GM18868 (cell line): ENCODE measurements around the gene HJV.
"Not testable (repeated sequence)": the region's sequence is repeated elsewhere in the genome, so short reads cannot be mapped to it uniquely, and the experiment has no call there.

Source experiments
- ATAC-seq: cut with Tn5 transposase; IDR thresholded peaks from one replicate; pipeline ENCODE4 v1.9.1; 2021; ENCODE audit warnings: mild to moderate bottlenecking, moderate library complexity; ENCODE audit not compliant: unreplicated experiment

HJV gene, protein sequence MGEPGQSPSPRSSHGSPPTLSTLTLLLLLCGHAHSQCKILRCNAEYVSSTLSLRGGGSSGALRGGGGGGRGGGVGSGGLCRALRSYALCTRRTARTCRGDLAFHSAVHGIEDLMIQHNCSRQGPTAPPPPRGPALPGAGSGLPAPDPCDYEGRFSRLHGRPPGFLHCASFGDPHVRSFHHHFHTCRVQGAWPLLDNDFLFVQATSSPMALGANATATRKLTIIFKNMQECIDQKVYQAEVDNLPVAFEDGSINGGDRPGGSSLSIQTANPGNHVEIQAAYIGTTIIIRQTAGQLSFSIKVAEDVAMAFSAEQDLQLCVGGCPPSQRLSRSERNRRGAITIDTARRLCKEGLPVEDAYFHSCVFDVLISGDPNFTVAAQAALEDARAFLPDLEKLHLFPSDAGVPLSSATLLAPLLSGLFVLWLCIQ

DNA sequence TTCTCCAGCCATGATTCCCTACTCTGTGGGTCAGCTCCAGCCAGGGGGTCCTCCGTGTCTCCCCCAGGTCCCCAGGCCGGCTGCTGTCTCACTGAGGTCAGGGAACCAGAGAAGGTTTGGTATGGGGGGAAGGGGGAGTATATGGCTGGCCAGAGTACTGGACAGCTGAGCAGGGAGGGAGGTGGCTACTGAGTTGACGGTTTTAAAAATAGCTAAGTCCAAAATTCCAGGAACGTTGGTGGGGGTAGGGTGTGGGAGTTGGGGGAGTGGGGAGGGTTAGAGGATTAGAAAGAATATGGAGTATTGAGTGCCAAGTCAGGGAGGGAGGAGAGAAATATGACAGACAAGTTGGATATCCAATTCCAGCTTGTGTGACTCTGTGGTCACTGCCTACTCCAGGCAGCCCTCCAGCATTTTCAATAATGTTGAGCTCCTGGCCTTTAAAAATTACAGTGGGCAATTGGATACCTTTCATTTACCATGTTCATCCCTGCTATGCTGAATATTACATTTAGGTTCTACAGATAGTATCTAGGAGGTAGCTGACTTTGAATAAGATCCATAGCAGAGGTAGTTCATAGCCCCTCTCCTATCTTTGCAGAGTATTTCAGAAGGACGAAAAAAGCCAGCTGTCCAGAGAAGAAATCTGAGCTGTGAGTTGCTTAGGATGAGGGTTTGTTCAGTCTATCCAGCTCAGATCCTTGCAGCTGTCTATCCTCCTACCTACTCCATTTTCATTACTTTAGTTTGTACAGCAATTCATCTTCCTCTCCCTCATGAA lies at the start of gene HJV:
TSS of gene HJV (minus strand) at position 114 of the 781 bp plus-strand sequence. CDS start 1,504 bp downstream, outside the sequence.
- ATAC-seq: no peak

DNA sequence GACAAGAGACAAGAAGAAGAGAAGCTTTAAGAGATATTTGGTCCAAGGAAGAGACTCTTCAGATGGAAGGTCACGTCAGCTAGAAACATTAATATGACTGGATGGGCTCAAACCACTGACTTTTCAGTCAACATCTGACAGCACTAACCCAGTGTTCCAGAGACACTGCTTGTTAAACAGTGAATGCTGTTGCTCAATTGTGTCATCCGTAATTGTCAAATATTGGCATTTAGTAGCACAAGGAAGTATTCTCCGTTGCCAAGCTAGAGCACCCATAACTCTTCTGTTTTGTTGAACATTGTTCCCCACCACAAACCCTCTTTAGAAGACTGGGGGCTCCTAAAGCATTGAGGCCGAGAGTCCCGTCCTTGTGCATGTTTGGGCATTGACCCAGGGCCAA lies 37.6 kb upstream of the HJV start:
- not testable (repeated sequence) for ATAC-seq

DNA sequence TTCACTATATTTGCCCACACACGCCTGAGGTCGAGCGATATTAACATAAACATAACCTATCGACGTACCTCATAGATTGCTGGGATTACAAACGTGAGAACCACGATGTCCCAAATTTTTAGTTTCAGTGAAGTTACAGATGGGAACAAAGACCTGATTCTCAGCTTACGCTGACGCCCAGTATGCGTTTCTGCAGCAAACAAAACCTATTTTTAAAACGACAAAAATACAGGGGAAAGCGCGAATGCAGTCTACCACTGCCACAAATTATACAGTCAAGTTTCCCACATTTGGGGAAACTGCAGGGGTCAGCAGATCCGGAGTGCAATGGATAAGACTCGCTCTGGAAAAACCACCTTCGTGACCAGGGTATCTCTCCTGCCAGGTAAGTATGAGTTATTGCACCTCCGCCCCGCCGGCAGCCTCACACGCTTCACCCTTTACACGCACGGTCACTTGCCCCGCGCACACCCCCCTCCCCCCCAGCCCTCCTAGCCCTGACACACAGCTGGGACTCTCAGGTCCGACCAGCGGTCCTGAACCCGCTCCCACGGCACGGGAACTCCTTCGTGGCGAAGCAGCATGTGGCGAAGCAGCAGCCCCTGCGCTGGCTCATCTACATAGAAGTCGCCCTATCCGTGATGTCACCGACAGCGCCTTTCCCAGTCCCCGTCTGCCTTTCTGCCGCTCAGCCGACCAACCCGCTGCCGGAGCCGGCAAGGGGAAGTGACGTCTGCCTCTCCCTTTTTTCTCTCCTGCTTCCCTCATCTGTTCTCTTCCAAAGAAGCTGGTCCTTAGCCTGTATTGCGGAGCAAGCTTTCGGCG lies 30.5 kb upstream of the HJV start:
- peak; percentile 80 for ATAC-seq

DNA sequence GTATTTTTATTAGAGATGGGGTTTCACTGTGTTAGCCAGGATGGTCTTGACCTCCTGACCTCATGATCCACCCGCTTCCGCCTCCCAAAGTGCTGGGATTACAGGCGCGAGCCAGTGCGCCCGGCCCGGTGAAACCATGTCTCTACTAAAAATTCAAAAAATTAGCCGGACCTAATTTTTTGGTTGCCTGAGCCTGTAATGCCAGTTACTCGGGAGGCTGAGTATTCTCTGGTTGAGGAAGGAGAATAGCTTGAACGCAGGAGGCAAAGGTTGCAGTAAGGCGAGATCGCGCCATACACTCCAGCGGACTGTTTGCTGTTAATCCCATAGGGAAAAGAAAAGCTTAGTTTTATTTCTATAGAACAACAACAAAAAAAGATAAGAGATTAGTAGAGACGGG lies 29.9 kb upstream of the HJV start:
- ATAC-seq: no peak

DNA sequence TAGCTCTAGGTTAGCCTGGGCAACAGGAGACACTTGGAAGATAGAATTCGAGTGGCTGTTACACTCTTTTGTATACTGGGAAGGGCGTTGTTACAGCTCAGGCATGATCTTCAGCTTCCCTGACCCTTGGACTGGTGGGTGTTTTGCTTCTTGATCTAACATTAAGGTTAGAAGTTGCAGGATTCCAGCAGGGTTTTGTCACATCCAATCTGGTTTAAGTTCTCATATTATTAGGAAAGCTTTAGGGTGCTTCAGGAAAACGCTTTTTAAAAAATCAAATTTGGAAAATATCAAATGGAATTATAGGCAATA lies 29.1 kb upstream of the HJV start:
- ATAC-seq: not testable (repeated sequence)

DNA sequence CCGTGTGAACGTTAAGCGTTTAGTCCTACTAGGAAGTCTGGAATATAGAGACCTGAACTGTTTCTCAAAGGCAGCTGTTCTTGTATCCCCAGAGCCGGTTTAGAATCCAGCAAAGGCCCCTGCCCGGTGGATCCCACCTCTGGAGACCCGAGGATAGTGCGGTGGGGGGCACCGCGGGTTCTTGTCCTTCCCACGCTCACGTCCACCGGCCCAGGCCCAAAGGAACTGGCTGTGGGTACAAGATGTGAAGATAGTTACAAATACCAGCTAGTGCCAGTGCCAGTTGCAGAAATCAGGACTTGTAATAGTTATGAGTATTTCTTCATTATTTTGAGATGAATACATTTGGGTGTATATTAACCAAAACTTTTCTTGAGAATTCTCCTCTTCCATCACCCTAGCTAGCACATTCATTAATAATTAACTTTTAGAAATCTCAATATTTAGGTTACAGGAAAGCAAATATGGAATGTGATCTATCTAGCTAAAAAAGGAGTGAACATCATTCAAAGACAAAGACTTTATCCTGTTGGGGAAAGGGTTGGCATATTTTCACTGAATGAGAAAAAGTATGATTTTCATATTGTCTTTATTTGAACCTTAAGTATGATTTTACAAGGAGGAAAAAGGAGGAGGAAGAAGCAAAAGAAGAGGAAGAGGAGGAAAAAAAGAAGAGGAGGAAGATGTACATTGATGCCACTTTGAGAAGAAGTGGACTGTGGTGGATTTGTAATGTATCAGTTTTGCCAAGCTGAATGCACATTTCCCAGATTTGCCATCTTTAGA lies 28.5 kb upstream of the HJV start:
- ATAC-seq: not testable (repeated sequence)

DNA sequence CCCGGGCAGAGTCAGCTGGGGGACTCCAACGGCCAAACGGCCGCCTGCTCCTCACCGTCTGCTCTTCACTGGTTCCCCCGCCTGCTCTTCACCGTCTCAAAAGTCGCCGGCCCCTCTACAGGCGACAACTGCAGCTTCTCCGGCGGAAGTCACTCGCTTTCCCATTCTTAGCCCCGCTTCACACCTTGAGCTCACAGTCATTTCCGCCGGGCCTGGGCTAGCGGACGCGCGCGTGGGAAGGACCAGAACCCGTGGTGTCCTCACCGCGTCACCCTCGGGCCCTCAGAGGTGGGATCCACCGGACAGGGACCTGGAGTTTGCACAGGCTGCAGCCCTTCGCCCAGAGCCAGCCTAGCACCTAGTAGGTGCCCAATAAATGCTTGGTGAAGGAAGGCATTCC lies 27.9 kb upstream of the HJV start:
- no peak for ATAC-seq

DNA sequence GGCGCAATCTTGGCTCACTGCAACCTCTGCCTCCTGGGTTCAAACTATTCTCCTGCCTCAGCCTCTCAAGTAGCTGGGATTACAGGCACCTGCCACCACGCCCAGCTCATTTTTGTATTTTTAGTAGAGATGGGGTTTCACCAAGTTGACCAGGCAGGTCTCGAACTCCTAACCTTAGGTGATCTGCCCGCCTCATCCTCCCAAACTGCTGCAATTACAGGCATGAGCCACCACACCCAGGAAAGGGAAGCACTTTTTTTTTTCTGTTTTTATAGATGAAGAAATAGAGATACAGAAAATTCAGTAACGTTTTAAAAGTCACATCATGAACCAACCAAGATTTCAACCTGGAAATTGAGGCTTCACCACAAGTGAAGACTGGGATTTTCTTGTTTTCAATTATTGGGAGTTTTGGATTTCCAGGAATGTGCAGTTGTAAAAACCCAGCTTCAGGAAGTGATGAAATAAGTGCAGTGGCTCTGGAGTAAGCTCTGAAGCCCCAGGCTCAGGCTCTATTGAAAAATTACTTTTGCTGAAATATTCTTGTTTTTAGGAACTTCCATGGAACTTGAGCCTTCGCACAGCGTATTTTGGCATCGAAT lies 27.1 kb upstream of the HJV start:
- not testable (repeated sequence) for ATAC-seq

DNA sequence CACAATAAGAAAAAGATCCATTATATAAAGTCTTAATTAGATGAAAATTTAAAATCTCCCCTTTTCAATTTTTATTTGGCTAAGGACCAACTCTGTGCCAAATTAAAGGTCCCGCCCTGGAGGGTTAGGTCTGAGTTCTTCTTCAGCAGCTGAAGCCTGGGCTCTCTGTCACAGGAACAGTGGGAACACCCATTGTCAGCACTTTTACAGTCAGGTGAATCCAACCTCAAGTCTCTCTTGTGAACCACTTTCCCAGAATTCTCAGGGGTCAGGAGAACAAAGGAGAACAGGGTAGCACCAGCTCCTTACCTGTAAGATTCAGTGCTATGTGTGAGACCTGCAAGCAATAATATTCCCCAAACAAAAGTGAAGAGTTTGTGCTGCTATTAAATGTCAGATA lies 25.1 kb upstream of the HJV start:
- no peak for ATAC-seq

DNA sequence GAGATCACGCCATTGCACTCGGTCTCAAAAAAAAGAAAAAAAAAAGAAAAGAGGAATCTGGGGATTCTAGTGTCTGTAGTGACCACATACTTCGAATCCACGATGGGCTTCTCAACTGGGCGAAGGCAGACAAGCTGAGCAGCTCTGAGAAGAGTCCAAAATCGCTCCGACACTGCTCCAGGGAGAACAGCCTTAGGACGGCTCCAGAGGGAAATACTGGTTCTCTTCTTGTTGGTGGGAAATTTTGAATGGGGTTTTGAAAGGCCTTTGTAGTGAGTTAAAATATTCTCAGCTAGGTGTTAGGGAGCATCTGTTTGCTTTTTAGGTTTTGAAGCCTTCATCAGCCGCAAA lies 18.3 kb upstream of the HJV start:
- ATAC-seq: no peak

DNA sequence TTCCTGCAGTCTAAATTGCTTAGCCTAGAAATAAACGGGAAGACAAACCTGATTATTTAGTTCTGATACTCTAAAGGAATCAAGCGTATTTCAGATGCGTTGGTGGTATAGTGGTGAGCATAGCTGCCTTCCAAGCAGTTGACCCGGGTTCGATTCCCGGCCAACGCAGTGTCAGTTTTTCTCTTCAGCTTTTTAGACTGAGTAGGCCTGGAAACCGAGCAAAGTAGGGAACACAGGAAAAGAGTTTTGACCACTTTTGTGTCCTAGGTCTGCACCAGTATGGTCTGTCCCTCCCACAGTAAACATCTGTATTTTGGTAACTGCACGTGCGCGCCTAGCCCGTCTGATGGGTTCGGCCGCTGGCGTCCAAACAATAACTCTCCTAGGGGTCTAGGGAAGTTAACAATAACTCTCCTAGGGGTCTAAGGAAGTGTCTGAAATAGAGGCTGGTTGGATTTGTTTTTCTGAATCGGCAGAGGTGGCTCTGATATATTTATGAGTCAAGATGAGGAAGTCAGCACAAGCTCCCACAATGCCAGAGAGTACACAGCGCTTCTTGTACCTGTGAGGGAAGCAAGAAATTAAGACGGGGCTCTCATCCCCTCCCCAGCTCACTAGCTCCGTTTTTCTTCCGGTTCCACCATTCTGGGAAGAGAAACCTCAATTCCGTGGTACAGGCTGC lies 15.6 kb upstream of the HJV start:
- ATAC-seq: peak; percentile 31

DNA sequence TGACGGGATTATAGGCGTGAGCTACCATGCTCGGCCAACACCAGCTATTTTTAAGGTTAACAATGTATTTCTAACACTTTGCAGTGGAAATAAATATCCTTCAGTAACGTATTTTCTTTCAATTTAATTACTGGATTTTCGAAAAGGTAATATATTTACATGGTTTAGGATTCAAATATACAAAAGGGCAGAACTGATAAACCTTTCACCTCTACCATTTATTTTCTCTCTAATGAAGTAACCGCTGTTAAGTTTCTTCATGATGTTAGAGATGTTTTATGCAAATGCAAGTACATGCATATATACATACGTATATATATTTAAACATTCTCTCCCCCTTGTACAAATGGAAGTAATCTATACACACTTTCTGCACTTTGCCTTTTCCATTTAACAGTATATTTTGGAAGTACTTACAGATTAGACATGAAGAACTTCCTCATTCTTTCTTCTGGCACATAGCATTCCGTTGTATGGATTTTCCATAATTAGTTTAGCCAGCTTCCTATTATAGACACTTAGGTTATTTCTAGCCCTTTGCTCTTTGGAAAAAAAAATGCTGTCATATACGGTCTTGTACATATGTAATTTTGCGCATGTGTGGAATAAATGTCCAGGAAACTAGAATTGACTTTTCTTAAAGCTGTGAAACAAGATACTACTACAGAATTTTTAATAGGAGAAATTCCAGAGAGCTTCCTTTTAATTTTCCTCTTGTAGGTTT lies 14.9 kb upstream of the HJV start:
- no peak for ATAC-seq

DNA sequence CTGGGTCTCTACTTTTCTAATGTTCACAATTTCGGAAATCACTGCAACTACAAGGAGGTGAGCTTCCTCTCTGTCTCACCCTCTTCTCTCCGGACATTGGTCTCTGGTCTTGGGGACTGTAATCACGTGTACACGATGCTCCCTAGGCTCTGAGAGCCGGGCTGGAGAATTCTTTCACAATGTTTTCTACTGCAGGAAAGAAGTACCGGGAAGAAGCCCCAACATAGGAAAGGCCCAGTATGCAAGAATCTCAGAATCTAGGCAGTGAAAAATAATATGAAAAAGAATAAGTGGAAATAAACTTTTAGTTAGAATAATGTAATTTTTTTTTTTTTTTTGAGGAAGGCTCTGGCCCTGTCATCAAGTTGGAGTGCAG lies 13.5 kb upstream of the HJV start:
- ATAC-seq: no peak

DNA sequence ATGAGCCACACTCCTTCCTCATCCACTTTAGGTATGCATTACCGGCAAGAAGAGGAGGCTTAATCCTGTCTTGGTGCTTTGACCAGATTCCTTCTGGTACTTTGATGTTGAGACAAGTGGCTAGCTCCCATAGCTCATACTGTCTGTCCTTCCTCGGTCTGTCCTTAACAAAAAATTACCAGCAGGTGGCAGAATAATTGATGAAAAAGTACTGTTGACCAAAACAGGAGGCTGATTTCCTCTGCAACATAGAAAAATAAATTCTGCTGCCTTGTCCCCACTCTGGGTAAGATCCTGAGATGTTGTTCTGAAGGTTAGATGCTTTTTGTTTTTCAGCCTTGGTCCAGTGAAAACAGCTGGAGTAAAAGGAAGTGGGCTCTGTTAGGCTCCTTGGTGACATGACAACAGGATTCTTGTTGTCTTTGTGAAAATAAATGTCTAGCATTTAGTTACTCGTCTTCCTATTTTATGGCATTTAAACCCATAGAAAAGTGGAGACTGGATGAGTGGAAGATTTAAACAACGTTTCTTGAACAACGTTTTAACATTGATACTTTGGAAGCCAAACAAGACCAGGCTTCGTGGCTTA lies 11.2 kb upstream of the HJV start:
- ATAC-seq: no peak

DNA sequence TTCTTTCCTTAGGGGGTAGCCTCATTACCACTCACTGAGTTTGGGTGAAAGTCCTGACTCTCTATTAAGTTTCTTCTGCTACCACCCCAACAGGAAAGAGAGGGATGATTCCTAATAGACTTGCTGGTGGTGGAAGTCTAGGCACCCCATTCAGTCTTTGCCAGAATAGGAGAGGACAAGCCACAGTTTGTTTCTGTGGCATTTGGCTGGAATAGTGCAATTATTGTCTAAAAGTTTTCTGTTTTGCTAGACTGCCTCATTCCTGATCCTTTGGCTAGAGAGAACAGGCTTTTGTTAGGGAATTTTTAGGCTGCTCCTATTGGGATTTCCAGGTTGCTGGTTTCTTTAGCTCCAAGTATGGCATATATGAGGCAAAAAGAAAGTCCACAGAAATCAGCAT lies 9.9 kb upstream of the HJV start:
- ATAC-seq: no peak

DNA sequence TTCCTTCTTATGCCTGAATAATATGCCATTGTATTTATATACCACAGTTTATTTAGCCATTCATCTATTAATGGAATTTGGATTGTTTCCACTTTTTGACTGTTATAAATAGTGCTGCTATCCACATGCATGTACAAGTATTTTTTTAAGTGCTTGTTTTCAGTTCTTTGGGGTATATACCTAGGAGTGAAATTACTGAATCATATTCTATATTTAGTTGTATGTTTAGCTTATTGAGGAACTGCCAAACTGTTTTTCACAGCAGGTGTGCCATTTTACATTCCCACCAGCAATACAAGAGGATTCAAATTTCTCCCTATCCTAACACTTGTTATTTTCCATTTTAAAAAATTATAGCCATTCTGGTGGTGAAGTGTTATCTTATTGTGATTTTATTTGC lies 7.6 kb upstream of the HJV start:
- ATAC-seq: no peak

DNA sequence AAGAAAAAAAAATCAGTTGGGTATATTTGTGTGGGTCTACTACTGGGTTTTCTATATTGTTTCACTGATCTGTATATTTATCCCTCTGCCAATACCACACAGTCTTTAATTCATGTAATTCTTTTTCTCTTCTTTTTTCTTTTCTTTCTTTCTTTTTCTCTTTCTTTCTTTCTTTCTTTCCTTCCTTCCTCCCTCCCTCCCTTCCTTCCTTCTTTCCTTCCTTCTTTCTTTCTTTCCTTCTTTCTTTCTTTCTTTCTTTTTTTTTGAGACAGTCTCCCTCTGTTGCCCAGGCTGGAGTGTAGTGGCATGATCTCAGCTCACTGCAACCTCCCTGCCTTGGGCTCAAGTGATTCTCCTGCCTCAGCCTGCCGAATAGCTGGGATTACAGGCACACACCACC lies 5.1 kb upstream of the HJV start:
- not testable (repeated sequence) for ATAC-seq

DNA sequence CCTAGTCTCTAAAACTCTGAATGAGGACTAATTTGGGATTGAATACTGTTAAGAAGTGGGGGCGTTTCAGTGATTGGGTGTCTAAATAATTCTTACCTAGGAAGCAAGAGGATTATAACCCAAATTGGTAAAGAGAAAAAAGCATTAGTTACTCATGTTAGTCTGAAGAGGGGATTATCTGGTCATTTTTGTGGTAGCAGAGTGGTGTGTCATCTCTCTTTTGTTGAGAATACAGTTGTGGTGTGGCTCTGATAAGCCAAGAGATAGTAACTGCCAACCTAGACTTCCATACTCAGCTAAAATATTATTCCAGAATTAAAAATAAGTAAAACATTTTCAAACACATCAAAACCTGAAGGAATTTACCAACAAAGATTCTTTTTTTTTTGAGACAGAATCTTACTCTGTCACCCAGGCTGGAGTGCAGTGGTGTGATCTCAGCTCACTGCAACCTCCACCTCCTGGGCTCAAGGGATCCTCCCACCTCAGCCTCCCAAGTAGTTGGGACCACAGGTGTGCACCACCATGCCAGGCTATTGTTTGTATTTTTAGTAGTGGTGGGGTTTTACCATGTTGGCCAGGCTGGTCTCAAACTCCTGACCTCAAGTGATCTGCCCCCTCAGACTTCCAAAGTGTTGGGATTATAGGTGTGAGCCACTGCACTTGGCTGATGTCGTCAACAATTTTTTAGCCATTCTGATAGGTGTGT lies 4.4 kb upstream of the HJV start:
- ATAC-seq: not testable (repeated sequence)
